H9 (cell line): ENCODE data around the gene KRT222. TPM values are rescaled to one million over a fixed set of nuclear protein-coding genes. Genes with fewer than 3 reads are reported as not detected.

Source experiments
- DNase-seq: peaks from one replicate; pipeline ENCODE4 v3.0.0-alpha.2; 2017
- H2AFZ ChIP-seq: one replicate; pipeline ENCODE4 v1.6.1; 2013; ENCODE audit warnings: mild to moderate bottlenecking, low read length, control low read depth, moderate library complexity
- H2AK5ac ChIP-seq: 2 replicates; pipeline ENCODE4 v1.6.1; 2013; ENCODE audit warnings: low read length, control low read depth, mixed read lengths; ENCODE audit not compliant: insufficient read length
- H2BK120ac ChIP-seq: one replicate; pipeline ENCODE4 v1.6.1; 2013; ENCODE audit warnings: low read depth, mild to moderate bottlenecking, low read length, control low read depth, inconsistent platforms; ENCODE audit not compliant: poor library complexity, severe bottlenecking
- H2BK12ac ChIP-seq: 2 replicates; pipeline ENCODE4 v1.6.1; 2013; ENCODE audit warnings: low read length, control low read depth, mixed read lengths, low read depth; ENCODE audit not compliant: insufficient read length
- H2BK15ac ChIP-seq: 2 replicates; pipeline ENCODE4 v1.6.1; 2013; ENCODE audit warnings: low read depth, low read length, control low read depth
- H2BK20ac ChIP-seq: one replicate; pipeline ENCODE4 v1.6.1; 2013; ENCODE audit warnings: low read depth, mild to moderate bottlenecking, low read length, control low read depth, inconsistent platforms; ENCODE audit not compliant: poor library complexity, severe bottlenecking
- H2BK5ac ChIP-seq: 2 replicates; pipeline ENCODE4 v1.6.1; 2013; ENCODE audit warnings: low read length, control low read depth, mixed read lengths; ENCODE audit not compliant: insufficient read length
- H3K14ac ChIP-seq: 2 replicates; pipeline ENCODE4 v1.6.1; 2013; ENCODE audit warnings: low read length, control low read depth; ENCODE audit not compliant: insufficient read depth
- H3K18ac ChIP-seq: 2 replicates; pipeline ENCODE4 v1.6.1; 2013; ENCODE audit warnings: low read depth, mild to moderate bottlenecking, mixed read lengths, low read length, control low read depth; ENCODE audit not compliant: insufficient read length
- H3K23ac ChIP-seq: 2 replicates; pipeline ENCODE4 v1.6.1; 2013; ENCODE audit warnings: low read length, control low read depth, mixed read lengths, low read depth; ENCODE audit not compliant: insufficient read length
- H3K23me2 ChIP-seq: 2 replicates; pipeline ENCODE4 v1.6.1; 2013; ENCODE audit warnings: low read depth, mild to moderate bottlenecking, mixed read lengths, low read length, control low read depth; ENCODE audit not compliant: insufficient read length, poor library complexity, severe bottlenecking
- H3K27ac ChIP-seq: 2 replicates; pipeline ENCODE4 v1.5.1; 2013; ENCODE audit warnings: low read length, control low read depth, mixed read lengths, low read depth; ENCODE audit not compliant: insufficient read length
- H3K27me3 ChIP-seq: 2 replicates; pipeline ENCODE4 v1.6.1; 2013; ENCODE audit warnings: low read length, control low read depth, inconsistent platforms; ENCODE audit not compliant: insufficient read depth
- H3K4ac ChIP-seq: 2 replicates; pipeline ENCODE4 v1.6.1; 2013; ENCODE audit warnings: low read depth, mild to moderate bottlenecking, control low read depth, inconsistent platforms, low read length, moderate library complexity
- H3K4me1 ChIP-seq: 2 replicates; pipeline ENCODE4 v1.6.1; 2013; ENCODE audit warnings: low read length, control low read depth, inconsistent platforms; ENCODE audit not compliant: insufficient read depth
- H3K4me2 ChIP-seq: 2 replicates; pipeline ENCODE4 v1.6.1; 2013; ENCODE audit warnings: low read length, control low read depth, mixed read lengths; ENCODE audit not compliant: insufficient read length, insufficient read depth
- H3K56ac ChIP-seq: 2 replicates; pipeline ENCODE4 v1.6.1; 2013; ENCODE audit warnings: low read depth, mild to moderate bottlenecking, mixed read lengths, low read length, control low read depth; ENCODE audit not compliant: insufficient read length
- H3K79me1 ChIP-seq: 2 replicates; pipeline ENCODE4 v1.6.1; 2013; ENCODE audit warnings: low read depth, mild to moderate bottlenecking, moderate library complexity, low read length, control low read depth, inconsistent platforms; ENCODE audit not compliant: insufficient read depth, poor library complexity, severe bottlenecking
- H3K79me2 ChIP-seq: 2 replicates; pipeline ENCODE4 v1.6.1; 2013; ENCODE audit warnings: low read length, control low read depth, inconsistent platforms; ENCODE audit not compliant: insufficient read depth
- H3K9ac ChIP-seq: 2 replicates; pipeline ENCODE4 v1.6.1; 2013; ENCODE audit warnings: low read length, control low read depth, mixed read lengths; ENCODE audit not compliant: insufficient read length; ENCODE audit errors: extremely low read depth
- H3K9me3 ChIP-seq: one replicate; pipeline ENCODE4 v1.6.1; 2013; ENCODE audit warnings: low read depth, low read length, inconsistent platforms; ENCODE audit not compliant: control insufficient read depth
- H3T11ph ChIP-seq: one replicate; pipeline ENCODE4 v1.6.1; 2013; ENCODE audit warnings: mild to moderate bottlenecking, low read length, control low read depth, inconsistent platforms
- H4K20me1 ChIP-seq: one replicate; pipeline ENCODE4 v1.6.1; 2013; ENCODE audit not compliant: control insufficient read depth, insufficient read length, insufficient read depth
- H4K5ac ChIP-seq: 2 replicates; pipeline ENCODE4 v1.6.1; 2013; ENCODE audit warnings: low read depth, mild to moderate bottlenecking, mixed read lengths, low read length, control low read depth; ENCODE audit not compliant: insufficient read length
- H4K8ac ChIP-seq: replicated peaks from 2 replicates; pipeline ENCODE4 v1.6.1; 2013; ENCODE audit warnings: low read length, control low read depth, mixed read lengths, low read depth; ENCODE audit not compliant: insufficient read length
- H4K91ac ChIP-seq: 2 replicates; pipeline ENCODE4 v1.6.1; 2013; ENCODE audit warnings: low read depth, mild to moderate bottlenecking, moderate library complexity, mixed read lengths, low read length, control low read depth; ENCODE audit not compliant: insufficient read length
- H3K27ac Mint-ChIP-seq, 3 experiments: 2 replicates in 2 of 3; 3 replicates in 1 of 3; pipeline ENCODE4 v1.8.0; 2020 to 2021; ENCODE audit warnings: mixed read lengths in 3 of 3, mild to moderate bottlenecking in 1 of 3, moderate library complexity in 1 of 3
- H3K27me3 Mint-ChIP-seq: 2 replicates; pipeline ENCODE4 v1.8.0; 2021; ENCODE audit warnings: low read depth, mild to moderate bottlenecking, moderate library complexity, mixed read lengths
- H3K36me3 Mint-ChIP-seq, 3 experiments: 2 replicates in 2 of 3; 3 replicates in 1 of 3; pipeline ENCODE4 v1.8.0; 2020 to 2021; ENCODE audit warnings: low read depth in 3 of 3, mixed read lengths in 3 of 3; ENCODE audit not compliant: insufficient read depth in 1 of 3
- H3K4me1 Mint-ChIP-seq, 2 experiments: 2 replicates each; pipeline ENCODE4 v1.8.0; 2020; ENCODE audit warnings: mixed read lengths in 2 of 2
- H3K4me3 Mint-ChIP-seq, 2 experiments: 2 replicates in 1 of 2; 3 replicates in 1 of 2; pipeline ENCODE4 v1.8.0; 2020 to 2021; ENCODE audit warnings: mild to moderate bottlenecking in 2 of 2, mixed read lengths in 2 of 2, moderate library complexity in 1 of 2
- H3K9me3 Mint-ChIP-seq, 2 experiments: 2 replicates in 1 of 2; 3 replicates in 1 of 2; pipeline ENCODE4 v1.8.0; 2020; ENCODE audit warnings: mild to moderate bottlenecking in 2 of 2, mixed read lengths in 2 of 2, moderate library complexity in 1 of 2
- WGBS: extraction: QIAGEN DNeasy Blood & Tissue Kit; methylation state at CpG from one replicate; pipeline ENCODE4 v1.1.7; 2013; ENCODE audit warnings: missing lambda C conversion rate, low lambda C conversion rate, mixed read lengths; ENCODE audit not compliant: insufficient read length; ENCODE audit errors: extremely low coverage; 5-methylcytosine and 5-hydroxymethylcytosine counted together
- total RNA-seq: library from RNA; stranded (reverse); gene quantifications from 2 replicates; pipeline ENCODE4 v1.2.1, GENCODE V29; 2021
- TF ChIP-seq, protein P1 (sequence below): fragments of 200-600 bp; sonication (generic); conservative IDR thresholded peaks from 3 replicates; pipeline ENCODE4 v1.8.0; 2021; ENCODE audit warnings: antibody characterized with exemption, mild to moderate bottlenecking

KRT222 gene
- total RNA-seq, 1 experiment from 2014 or later: 0.13 TPM

DNA sequence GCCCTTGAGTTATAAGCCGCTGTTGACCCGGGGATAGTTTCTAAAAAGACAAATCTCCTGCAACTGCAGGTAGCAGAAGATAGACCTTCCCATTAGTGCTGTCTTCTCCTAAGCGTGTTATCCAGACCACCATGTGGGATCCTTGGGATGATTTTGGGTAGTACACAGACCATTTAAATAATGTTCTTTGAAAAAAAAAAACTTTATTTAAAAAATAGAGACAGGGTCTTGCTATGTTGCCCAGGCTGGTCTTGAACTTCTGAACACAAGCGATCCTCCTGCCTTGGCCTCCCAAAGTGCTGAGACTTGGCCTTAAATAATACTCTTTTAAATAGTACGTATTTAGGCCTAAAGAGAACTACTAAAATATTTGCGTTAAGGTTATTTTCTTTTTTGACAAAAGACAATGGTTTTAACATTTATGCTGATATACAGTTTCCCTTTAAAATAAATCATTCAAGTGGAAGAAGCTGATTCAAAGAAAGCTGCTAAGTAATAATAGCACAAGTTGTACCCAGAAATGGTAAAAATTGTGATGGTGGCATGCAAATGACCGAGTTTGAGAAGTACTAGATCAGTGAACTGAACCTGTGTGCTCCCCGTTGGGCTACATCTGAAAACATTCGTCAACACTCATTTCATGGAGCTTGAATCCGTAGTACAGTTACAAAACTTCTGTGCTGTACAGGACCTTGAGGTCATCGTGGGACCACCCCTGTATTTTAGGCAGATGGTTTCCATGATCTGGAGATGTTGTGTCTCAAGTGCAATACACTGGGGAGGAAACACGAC, 41.4 kb downstream of the KRT222 start:
- no peak for DNase-seq
- Histone ChIP-seq H3T11ph (no peak overlapping the region), H3K9ac (no peak overlapping the region), H4K20me1 (no peaks in the 10 kb centered on the region), H4K8ac (no peak overlapping the region), H2BK120ac (no peak overlapping the region), H3K18ac (no peak overlapping the region), H3K4me2 (no peak overlapping the region), H3K27ac (no peak overlapping the region), H4K91ac (no peak overlapping the region), H2BK20ac (no peak overlapping the region), H3K23ac (no peak overlapping the region), H3K56ac (no peak overlapping the region), H2AFZ (no peak overlapping the region), H3K4me1 (no peaks in the 10 kb centered on the region), H2BK5ac (no peak overlapping the region), H4K5ac (no peak overlapping the region), H3K14ac (no peak overlapping the region), H2BK15ac (no peak overlapping the region), H3K27me3 (no peaks in the 10 kb centered on the region), H3K79me2 (no peaks in the 10 kb centered on the region), H3K23me2 (no peaks in the 10 kb centered on the region), H3K4ac (no peak overlapping the region), H3K79me1 (no peaks in the 10 kb centered on the region), H2AK5ac (no peak overlapping the region), H2BK12ac (no peak overlapping the region), H3K9me3 (no peaks in the 10 kb centered on the region)
- TF ChIP-seq, protein P1, sequence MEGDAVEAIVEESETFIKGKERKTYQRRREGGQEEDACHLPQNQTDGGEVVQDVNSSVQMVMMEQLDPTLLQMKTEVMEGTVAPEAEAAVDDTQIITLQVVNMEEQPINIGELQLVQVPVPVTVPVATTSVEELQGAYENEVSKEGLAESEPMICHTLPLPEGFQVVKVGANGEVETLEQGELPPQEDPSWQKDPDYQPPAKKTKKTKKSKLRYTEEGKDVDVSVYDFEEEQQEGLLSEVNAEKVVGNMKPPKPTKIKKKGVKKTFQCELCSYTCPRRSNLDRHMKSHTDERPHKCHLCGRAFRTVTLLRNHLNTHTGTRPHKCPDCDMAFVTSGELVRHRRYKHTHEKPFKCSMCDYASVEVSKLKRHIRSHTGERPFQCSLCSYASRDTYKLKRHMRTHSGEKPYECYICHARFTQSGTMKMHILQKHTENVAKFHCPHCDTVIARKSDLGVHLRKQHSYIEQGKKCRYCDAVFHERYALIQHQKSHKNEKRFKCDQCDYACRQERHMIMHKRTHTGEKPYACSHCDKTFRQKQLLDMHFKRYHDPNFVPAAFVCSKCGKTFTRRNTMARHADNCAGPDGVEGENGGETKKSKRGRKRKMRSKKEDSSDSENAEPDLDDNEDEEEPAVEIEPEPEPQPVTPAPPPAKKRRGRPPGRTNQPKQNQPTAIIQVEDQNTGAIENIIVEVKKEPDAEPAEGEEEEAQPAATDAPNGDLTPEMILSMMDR: no peak
- Mint-ChIP-seq H3K9me3 (no peaks in the 10 kb centered on the region), H3K4me1 (peaks cover 4 to 7% of the 10 kb centered on the region in 2 experiments; a peak in 3 of 4 replicates), H3K4me3 (no peak overlapping the region), H3K27ac (no peak overlapping the region), H3K36me3 (peaks cover under 1 to 8% (median 5%) of the 10 kb centered on the region in 3 experiments; a peak in 5 of 7 replicates), H3K27me3 (no peaks in the 10 kb centered on the region; the same call in none of the 2 replicates)
- no CpG with 5 or more reads among the region's 12 CpGs for WGBS
